PC-3 (cell line): Measurements from ENCODE around the gene KCNIP2.

Experiments used
- EZH2 ChIP-seq: fragments of 300-600 bp; sonication (generic); IDR thresholded peaks from one replicate; pipeline ENCODE4 v1.6.1; 2017; ENCODE audit warnings: antibody characterized with exemption, mild to moderate bottlenecking, low read length; ENCODE audit not compliant: unreplicated experiment
- EZH2phosphoT487 ChIP-seq: fragments of 300-600 bp; sonication (generic); IDR thresholded peaks from 2 replicates; pipeline ENCODE4 v1.6.1; 2018; ENCODE audit warnings: mild to moderate bottlenecking, antibody characterized with exemption, low read length, borderline replicate concordance
- TF ChIP-seq, protein P1 (sequence below): fragments of 300-600 bp; sonication (generic); conservative IDR thresholded peaks from 2 replicates; pipeline ENCODE4 v1.5.1; 2017; ENCODE audit warnings: antibody characterized with exemption, low read depth, mild to moderate bottlenecking, low read length

- no peak for TF ChIP-seq EZH2phosphoT487
- no peak for TF ChIP-seq EZH2
- TF ChIP-seq, protein P1, sequence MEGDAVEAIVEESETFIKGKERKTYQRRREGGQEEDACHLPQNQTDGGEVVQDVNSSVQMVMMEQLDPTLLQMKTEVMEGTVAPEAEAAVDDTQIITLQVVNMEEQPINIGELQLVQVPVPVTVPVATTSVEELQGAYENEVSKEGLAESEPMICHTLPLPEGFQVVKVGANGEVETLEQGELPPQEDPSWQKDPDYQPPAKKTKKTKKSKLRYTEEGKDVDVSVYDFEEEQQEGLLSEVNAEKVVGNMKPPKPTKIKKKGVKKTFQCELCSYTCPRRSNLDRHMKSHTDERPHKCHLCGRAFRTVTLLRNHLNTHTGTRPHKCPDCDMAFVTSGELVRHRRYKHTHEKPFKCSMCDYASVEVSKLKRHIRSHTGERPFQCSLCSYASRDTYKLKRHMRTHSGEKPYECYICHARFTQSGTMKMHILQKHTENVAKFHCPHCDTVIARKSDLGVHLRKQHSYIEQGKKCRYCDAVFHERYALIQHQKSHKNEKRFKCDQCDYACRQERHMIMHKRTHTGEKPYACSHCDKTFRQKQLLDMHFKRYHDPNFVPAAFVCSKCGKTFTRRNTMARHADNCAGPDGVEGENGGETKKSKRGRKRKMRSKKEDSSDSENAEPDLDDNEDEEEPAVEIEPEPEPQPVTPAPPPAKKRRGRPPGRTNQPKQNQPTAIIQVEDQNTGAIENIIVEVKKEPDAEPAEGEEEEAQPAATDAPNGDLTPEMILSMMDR = no peak
These were observed 37.6 kb upstream of the KCNIP2 start for GRCh38 chr10:101881036-101881774.
